ENCODE data around the gene TRIO.

GRCh38 chr5:14522721-14523120 lies 379.6 kb downstream of the TRIO start:
- TF ChIP-seq CTCF (IDR thresholded peaks at IDR 0.05; ENCODE audit: borderline replicate concordance, extremely low read depth, low read length, poor library complexity, severe bottlenecking) (no peak), EZH2 (IDR thresholded peaks at IDR 0.05; ENCODE audit: borderline replicate concordance, low read depth, low read length, severe bottlenecking) (no peak)
